Lower leg skin (tissue), 3 donors: ENCODE results near the gene PER3.

ENCODE experiments used
- CTCF ChIP-seq, 3 donors: fragments of 450-650 bp; IDR thresholded peaks; one replicate each; pipeline ENCODE4 v1.5.1; 2016; ENCODE audit warnings: antibody characterized with exemption in 3 of 3, mild to moderate bottlenecking in 3 of 3, moderate library complexity in 2 of 3
- POLR2A ChIP-seq, 2 donors: fragments of 450-650 bp; IDR thresholded peaks; one replicate each; pipeline ENCODE4 v1.6.1; 2016 to 2017; ENCODE audit warnings: antibody characterized with exemption in 2 of 2, mild to moderate bottlenecking in 1 of 2, moderate library complexity in 1 of 2

- no peak for TF ChIP-seq CTCF (IDR thresholded peaks at IDR 0.05)
- no peak for TF ChIP-seq POLR2A (IDR thresholded peaks at IDR 0.05)
Observed at GRCh38 chr1:7842517-7842916, 58.4 kb downstream of the PER3 start.
